ENCODE results near the gene SH3BP5.

GRCh38 chr3:15264486-15264885 lies 67.9 kb downstream of the SH3BP5 start:
- TF ChIP-seq POLR2AphosphoS5 (IDR thresholded peaks at IDR 0.05; ENCODE audit: low read depth, low read length) (no peak), SPI1 (IDR thresholded peaks at IDR 0.05; ENCODE audit: low read depth, low read length) (no peak)
